Activated T-cell treated with anti-CD3 and anti-CD28 coated beads, Interleukin-2, amount 50 U/mL, for 72 hours (primary cell): Measurements from ENCODE around the gene UBAC1. TPM values are rescaled to one million over a fixed set of nuclear protein-coding genes. Genes with fewer than 3 reads are reported as not detected.
"Not testable (repeated sequence)": the region's sequence is repeated elsewhere in the genome, so short reads cannot be mapped to it uniquely, and the experiment has no call there.

Experiments used
- ATAC-seq, 2 donors: fragments of 150-1000 bp; cut with Tn5 transposase; replicated peaks in 1 of 2; 2 replicates each; pipeline ENCODE4 v1.10.0; 2021; ENCODE audit warnings: moderate library complexity in 2 of 2, mild to moderate bottlenecking in 1 of 2
- DNase-seq, 2 donors: peaks; one replicate each; pipeline ENCODE4 v3.0.0; 2021 to 2022; ENCODE audit warnings: mixed read lengths in 1 of 2
- H3K27ac Mint-ChIP-seq: one replicate; pipeline ENCODE4 v1.8.0; 2022; ENCODE audit warnings: mild to moderate bottlenecking, moderate library complexity, mixed read lengths
- H3K27me3 Mint-ChIP-seq: one replicate; pipeline ENCODE4 v1.8.0; 2022; ENCODE audit warnings: low read depth, mixed read lengths
- H3K36me3 Mint-ChIP-seq, 2 donors: one replicate each; pipeline ENCODE4 v1.8.0; 2022; ENCODE audit warnings: mixed read lengths in 2 of 2, mild to moderate bottlenecking in 1 of 2; ENCODE audit not compliant: insufficient read depth in 2 of 2
- H3K4me1 Mint-ChIP-seq: one replicate; pipeline ENCODE4 v1.8.0; 2022; ENCODE audit warnings: low read depth, mixed read lengths
- H3K4me3 Mint-ChIP-seq, 2 donors: one replicate each; pipeline ENCODE4 v1.8.0; 2022; ENCODE audit warnings: mild to moderate bottlenecking in 2 of 2, mixed read lengths in 2 of 2, moderate library complexity in 2 of 2
- H3K9me3 Mint-ChIP-seq, 2 donors: one replicate each; pipeline ENCODE4 v1.8.0; 2022; ENCODE audit warnings: mixed read lengths in 2 of 2
- total RNA-seq, 2 donors: library from RNA; stranded (reverse); gene quantifications; one replicate each; pipeline ENCODE4 v1.2.3, GENCODE V29; 2022

UBAC1 gene
- total RNA-seq, 2 donors from 2014 or later: 35.6 to 41.6 TPM

GRCh38 chr9:135969064-135969683 lies 8.0 kb upstream of the UBAC1 start:
- H3K27ac Mint-ChIP-seq: no peak overlapping the region
- peaks cover 8% of the 10 kb centered on the region for H3K4me1 Mint-ChIP-seq
- peaks cover 5% of the 10 kb centered on the region for H3K27me3 Mint-ChIP-seq
- H3K4me3 Mint-ChIP-seq: no peak overlapping the region
- H3K36me3 Mint-ChIP-seq: no peaks in the 10 kb centered on the region
- no peaks in the 10 kb centered on the region for H3K9me3 Mint-ChIP-seq
- no peak for DNase-seq
- no peak for ATAC-seq

GRCh38 chr9:135968601-135969000 lies 7.4 kb upstream of the UBAC1 start:
- no peak overlapping the region for H3K4me3 Mint-ChIP-seq

GRCh38 chr9:135968083-135968476 lies 6.9 kb upstream of the UBAC1 start:
- DNase-seq (no peak), ATAC-seq (peak in 1 of 2 donors; percentile 2)
- Mint-ChIP-seq H3K9me3 (no peaks in the 10 kb centered on the region), H3K27ac (no peak overlapping the region), H3K36me3 (no peaks in the 10 kb centered on the region), H3K27me3 (peaks cover 5% of the 10 kb centered on the region), H3K4me1 (peaks cover 10% of the 10 kb centered on the region), H3K4me3 (no peak overlapping the region)

More at GRCh38 chr9:135968601-135969000, 7.4 kb upstream of the UBAC1 start:
- ATAC-seq (no peak), DNase-seq (no peak)
- Mint-ChIP-seq H3K36me3 (no peaks in the 10 kb centered on the region), H3K27me3 (peaks cover 5% of the 10 kb centered on the region), H3K9me3 (no peaks in the 10 kb centered on the region), H3K27ac (no peak overlapping the region), H3K4me1 (peaks cover 8% of the 10 kb centered on the region)

GRCh38 chr9:135966916-135967260 lies 5.7 kb upstream of the UBAC1 start:
- not testable (repeated sequence) for H3K36me3 Mint-ChIP-seq, DNase-seq, ATAC-seq, H3K27ac Mint-ChIP-seq, H3K27me3 Mint-ChIP-seq, H3K4me3 Mint-ChIP-seq, H3K9me3 Mint-ChIP-seq
- H3K4me1 Mint-ChIP-seq: peaks cover 22% of the 10 kb centered on the region

- H3K4me1 Mint-ChIP-seq: peaks cover 31% of the 10 kb centered on the region
- peaks cover 5% of the 10 kb centered on the region for H3K27me3 Mint-ChIP-seq
- H3K9me3 Mint-ChIP-seq: no peaks in the 10 kb centered on the region
These were observed 4.1 kb upstream of the UBAC1 start for GRCh38 chr9:135965124-135965756.

GRCh38 chr9:135963938-135964337 lies 2.8 kb upstream of the UBAC1 start:
- no peak for ATAC-seq
- DNase-seq: no peak
- H3K27me3 Mint-ChIP-seq: peaks cover 5% of the 10 kb centered on the region
- no peak overlapping the region for H3K27ac Mint-ChIP-seq
- H3K4me3 Mint-ChIP-seq: no peak overlapping the region
- no peaks in the 10 kb centered on the region for H3K36me3 Mint-ChIP-seq
- H3K9me3 Mint-ChIP-seq: no peaks in the 10 kb centered on the region
- H3K4me1 Mint-ChIP-seq: peaks cover 43% of the 10 kb centered on the region

More at GRCh38 chr9:135965124-135965756, 4.1 kb upstream of the UBAC1 start:
- Mint-ChIP-seq H3K4me3 (no peak overlapping the region), H3K27ac (no peak overlapping the region), H3K36me3 (no peaks in the 10 kb centered on the region)
- ATAC-seq (no peak), DNase-seq (no peak)

GRCh38 chr9:135963338-135963737 lies 2.2 kb upstream of the UBAC1 start:
- no peak overlapping the region for H3K27ac Mint-ChIP-seq
- no peaks in the 10 kb centered on the region for H3K36me3 Mint-ChIP-seq
- DNase-seq (no peak), ATAC-seq (no peak)
- H3K4me3 Mint-ChIP-seq: no peak overlapping the region
- no peaks in the 10 kb centered on the region for H3K9me3 Mint-ChIP-seq
- H3K27me3 Mint-ChIP-seq: peaks cover 5% of the 10 kb centered on the region
- H3K4me1 Mint-ChIP-seq: peaks cover 49% of the 10 kb centered on the region

GRCh38 chr9:135962696-135963307 lies 1.6 kb upstream of the UBAC1 start:
- peaks cover 5% of the 10 kb centered on the region for H3K27me3 Mint-ChIP-seq
- peak overlapping the region; percentile 75 to 76 for H3K4me3 Mint-ChIP-seq
- H3K4me1 Mint-ChIP-seq: peaks cover 50% of the 10 kb centered on the region
- no peaks in the 10 kb centered on the region for H3K9me3 Mint-ChIP-seq
- H3K27ac Mint-ChIP-seq: no peak overlapping the region
- H3K36me3 Mint-ChIP-seq: no peaks in the 10 kb centered on the region
- ATAC-seq: no peak
- no peak for DNase-seq

GRCh38 chr9:135961811-135962695 lies 880 bp upstream of the UBAC1 start:
- DNase-seq (no peak), ATAC-seq (no peak)
- peaks cover 44% of the 10 kb centered on the region for H3K4me1 Mint-ChIP-seq
- H3K9me3 Mint-ChIP-seq: no peaks in the 10 kb centered on the region
- H3K27ac Mint-ChIP-seq: peak overlapping the region; percentile 52
- H3K4me3 Mint-ChIP-seq: peak overlapping the region; percentile 75 to 76
- no peaks in the 10 kb centered on the region for H3K27me3 Mint-ChIP-seq
- H3K36me3 Mint-ChIP-seq: no peaks in the 10 kb centered on the region

GRCh38 chr9:135960411-135961276 lies 529 bp downstream of the UBAC1 start:
- DNase-seq (no peak), ATAC-seq (peak in 1 of 2 donors; percentile 5)
- H3K9me3 Mint-ChIP-seq: no peaks in the 10 kb centered on the region
- H3K27me3 Mint-ChIP-seq: no peaks in the 10 kb centered on the region
- H3K4me3 Mint-ChIP-seq: peak overlapping the region; percentile 93 to 94
- H3K4me1 Mint-ChIP-seq: peaks cover 44% of the 10 kb centered on the region
- no peaks in the 10 kb centered on the region for H3K36me3 Mint-ChIP-seq
- H3K27ac Mint-ChIP-seq: peak overlapping the region; percentile 69

- Mint-ChIP-seq H3K36me3 (no peaks in the 10 kb centered on the region), H3K27me3 (no peaks in the 10 kb centered on the region), H3K4me3 (peak overlapping the region; percentile 93 to 94), H3K27ac (peak overlapping the region; percentile 69), H3K4me1 (peaks cover 44% of the 10 kb centered on the region), H3K9me3 (no peaks in the 10 kb centered on the region)
- DNase-seq (no peak), ATAC-seq (no peak)
These were observed 1.4 kb downstream of the UBAC1 start for GRCh38 chr9:135959814-135960213.

- H3K9me3 Mint-ChIP-seq: no peaks in the 10 kb centered on the region
- H3K4me1 Mint-ChIP-seq: peaks cover 44% of the 10 kb centered on the region
- no peak overlapping the region for H3K27ac Mint-ChIP-seq
- peaks cover 2% of the 10 kb centered on the region in 2 donors for H3K36me3 Mint-ChIP-seq
- ATAC-seq (no peak), DNase-seq (no peak)
- no peaks in the 10 kb centered on the region for H3K27me3 Mint-ChIP-seq
- H3K4me3 Mint-ChIP-seq: peak overlapping the region in 1 of 2 donors; percentile 12
These were observed 2.7 kb downstream of the UBAC1 start for GRCh38 chr9:135958485-135958884.
